ENCODE results near the gene LMTK2.
A peak's percentile ranks its signal among the peaks of the same experiment; 100 is the strongest.

The LMTK2 gene

GRCh38 chr7:98106647-98107312 is at the start of gene LMTK2:
Gene LMTK2, plus strand, starts transcription at chr7:98106862. Its CDS starts 316 bp downstream, at chr7:98107178.
- peak; percentile 95 for TF ChIP-seq CTCF (IDR thresholded peaks at IDR 0.05; ENCODE audit: control insufficient read depth, insufficient read depth, low read depth, low read length, missing control alignments)
- peak within 1 kb of the TSS; percentile 59 for H3K4me3 ChIP-seq (ENCODE audit: control insufficient read depth, low read depth, low read length)
- peak; percentile 54 for DNase-seq (ENCODE audit: low read depth)

GRCh38 chr7:98057157-98057556 is 49.5 kb upstream of the LMTK2 start:
- H3K4me3 ChIP-seq (ENCODE audit: control insufficient read depth, low read depth, low read length) = no peak overlapping the region
- no peak for DNase-seq (ENCODE audit: low read depth)
- no peak for TF ChIP-seq CTCF (IDR thresholded peaks at IDR 0.05; ENCODE audit: control insufficient read depth, insufficient read depth, low read depth, low read length, missing control alignments)

- H3K4me3 ChIP-seq (ENCODE audit: control insufficient read depth, low read depth, low read length) = no peak overlapping the region
- no peak for TF ChIP-seq CTCF (IDR thresholded peaks at IDR 0.05; ENCODE audit: control insufficient read depth, insufficient read depth, low read depth, low read length, missing control alignments)
- DNase-seq (ENCODE audit: low read depth) = no peak
Measured at GRCh38 chr7:98058186-98058585, 48.5 kb upstream of the LMTK2 start.

GRCh38 chr7:98064233-98064632 is 42.4 kb upstream of the LMTK2 start:
- TF ChIP-seq CTCF (IDR thresholded peaks at IDR 0.05; ENCODE audit: control insufficient read depth, insufficient read depth, low read depth, low read length, missing control alignments) = no peak
- H3K4me3 ChIP-seq (ENCODE audit: control insufficient read depth, low read depth, low read length) = no peak overlapping the region
- no peak for DNase-seq (ENCODE audit: low read depth)

GRCh38 chr7:98066208-98066607 is 40.5 kb upstream of the LMTK2 start:
- TF ChIP-seq CTCF (IDR thresholded peaks at IDR 0.05; ENCODE audit: control insufficient read depth, insufficient read depth, low read depth, low read length, missing control alignments) = no peak
- no peak overlapping the region for H3K4me3 ChIP-seq (ENCODE audit: control insufficient read depth, low read depth, low read length)
- DNase-seq (ENCODE audit: low read depth) = no peak

- no peak for TF ChIP-seq CTCF (IDR thresholded peaks at IDR 0.05; ENCODE audit: control insufficient read depth, insufficient read depth, low read depth, low read length, missing control alignments)
- no peak overlapping the region for H3K4me3 ChIP-seq (ENCODE audit: control insufficient read depth, low read depth, low read length)
- no peak for DNase-seq (ENCODE audit: low read depth)
Measured at GRCh38 chr7:98066934-98067507, 39.6 kb upstream of the LMTK2 start.
